Stimulated activated memory B cell treated with anti-CD40 and anti-IgM and Interleukin-4, amounts not matched to agents 10 μg/mL and 1 μg/mL and 100 μg/mL, for 72 hours (primary cell): ENCODE measurements around the gene RGPD8.
"Not testable (repeated sequence)": the region's sequence is repeated elsewhere in the genome, so short reads cannot be mapped to it uniquely, and the experiment has no call there.

Experiments used
- ATAC-seq: fragments of 150-1000 bp; cut with Tn5 transposase; 2 replicates; pipeline ENCODE4 v1.10.0; 2021
- H3K27ac Mint-ChIP-seq: one replicate; pipeline ENCODE4 v1.8.0; 2022; ENCODE audit warnings: mild to moderate bottlenecking, mixed read lengths
- H3K27me3 Mint-ChIP-seq: one replicate; pipeline ENCODE4 v1.8.0; 2022; ENCODE audit warnings: mixed read lengths
- H3K36me3 Mint-ChIP-seq: one replicate; pipeline ENCODE4 v1.8.0; 2022; ENCODE audit warnings: mixed read lengths
- H3K4me1 Mint-ChIP-seq: one replicate; pipeline ENCODE4 v1.8.0; 2022; ENCODE audit warnings: mixed read lengths
- H3K4me3 Mint-ChIP-seq: one replicate; pipeline ENCODE4 v1.8.0; 2022; ENCODE audit warnings: mild to moderate bottlenecking, moderate library complexity, mixed read lengths
- H3K9me3 Mint-ChIP-seq: one replicate; pipeline ENCODE4 v1.8.0; 2022; ENCODE audit warnings: mixed read lengths

The RGPD8 gene

GRCh38 chr2:112449854-112450253 lies 16.4 kb upstream of the RGPD8 start:
- ATAC-seq = no peak
- H3K27me3 Mint-ChIP-seq = no peaks in the 10 kb centered on the region
- H3K4me3 Mint-ChIP-seq = no peak overlapping the region
- H3K4me1 Mint-ChIP-seq = no peaks in the 10 kb centered on the region
- H3K9me3 Mint-ChIP-seq = no peaks in the 10 kb centered on the region
- H3K36me3 Mint-ChIP-seq = no peaks in the 10 kb centered on the region
- H3K27ac Mint-ChIP-seq = no peak overlapping the region

- H3K4me1 Mint-ChIP-seq, ATAC-seq, H3K27ac Mint-ChIP-seq, H3K4me3 Mint-ChIP-seq, H3K36me3 Mint-ChIP-seq, H3K9me3 Mint-ChIP-seq: not testable (repeated sequence)
- H3K27me3 Mint-ChIP-seq = peaks cover 19% of the 10 kb centered on the region
Measured at GRCh38 chr2:112444256-112444655, 10.8 kb upstream of the RGPD8 start.

DNA sequence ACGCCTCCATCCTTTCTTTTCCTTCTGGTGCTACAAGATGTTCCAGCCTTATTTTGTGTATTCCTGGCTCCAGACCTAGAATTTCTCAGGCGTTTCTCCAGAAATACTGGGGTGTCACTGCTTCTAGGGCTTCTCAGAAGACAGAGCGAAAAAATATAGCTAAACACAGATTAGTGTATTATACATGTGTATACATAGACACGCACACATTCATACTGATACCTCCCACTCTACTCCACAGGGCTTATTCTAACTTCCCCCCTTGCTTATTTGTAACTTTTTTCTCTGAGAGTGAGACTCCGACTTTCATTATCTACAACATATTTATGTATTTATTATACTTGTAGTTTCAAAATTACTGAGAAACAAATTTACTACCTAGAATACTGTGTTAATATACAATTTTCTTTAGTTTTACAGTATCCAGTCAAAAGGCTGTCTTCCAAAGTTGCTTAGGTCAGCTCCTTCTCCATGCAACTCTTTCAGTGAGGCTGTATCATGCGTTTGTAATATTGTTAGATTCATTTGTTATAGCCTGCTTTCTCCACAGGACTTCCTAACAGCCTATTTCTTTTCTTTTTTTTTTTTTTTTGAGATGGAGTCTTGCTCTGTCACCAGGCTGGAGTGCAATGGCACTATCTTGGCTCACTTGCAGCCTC lies 5.3 kb upstream of the RGPD8 start:
- not testable (repeated sequence) for H3K4me3 Mint-ChIP-seq, H3K4me1 Mint-ChIP-seq, H3K27ac Mint-ChIP-seq, H3K9me3 Mint-ChIP-seq, ATAC-seq, H3K36me3 Mint-ChIP-seq
- H3K27me3 Mint-ChIP-seq = peaks cover 50% of the 10 kb centered on the region

- H3K27ac Mint-ChIP-seq = not testable (repeated sequence)
Measured at GRCh38 chr2:112437405-112437831, 4.0 kb upstream of the RGPD8 start.

DNA sequence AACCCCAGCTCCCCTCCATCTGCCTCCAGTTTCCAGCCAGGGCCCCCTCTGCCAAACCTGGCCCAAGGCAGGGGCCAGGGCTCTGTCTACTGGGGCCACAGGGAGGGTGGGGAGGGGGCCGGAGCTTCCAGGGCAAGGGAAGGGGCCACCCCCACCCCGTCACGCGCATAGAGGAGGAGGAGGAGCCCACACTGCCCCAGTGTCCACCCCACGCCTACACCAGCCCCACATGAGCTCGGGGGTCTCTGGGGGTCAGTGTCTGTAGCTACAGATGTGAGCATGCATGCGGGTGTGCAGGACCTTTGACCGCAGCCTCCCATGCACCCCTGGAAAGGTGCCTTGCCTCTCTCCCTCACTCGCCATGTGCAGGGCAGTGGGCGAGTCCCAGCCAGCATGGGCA lies 3.5 kb upstream of the RGPD8 start:
- H3K9me3 Mint-ChIP-seq, ATAC-seq, H3K36me3 Mint-ChIP-seq, H3K4me3 Mint-ChIP-seq, H3K27ac Mint-ChIP-seq: not testable (repeated sequence)
- Mint-ChIP-seq H3K27me3 (peaks cover 41% of the 10 kb centered on the region), H3K4me1 (peaks cover 10% of the 10 kb centered on the region)

More at GRCh38 chr2:112437405-112437831, 4.0 kb upstream of the RGPD8 start:
- H3K36me3 Mint-ChIP-seq, H3K9me3 Mint-ChIP-seq, H3K4me3 Mint-ChIP-seq, ATAC-seq, H3K4me1 Mint-ChIP-seq: not testable (repeated sequence)
- H3K27me3 Mint-ChIP-seq = peaks cover 45% of the 10 kb centered on the region

- not testable (repeated sequence) for H3K27ac Mint-ChIP-seq, H3K4me3 Mint-ChIP-seq, ATAC-seq, H3K36me3 Mint-ChIP-seq, H3K9me3 Mint-ChIP-seq
- peaks cover 35% of the 10 kb centered on the region for H3K27me3 Mint-ChIP-seq
- H3K4me1 Mint-ChIP-seq = peaks cover 16% of the 10 kb centered on the region
Measured at GRCh38 chr2:112435716-112436431, 2.4 kb upstream of the RGPD8 start.

GRCh38 chr2:112434890-112435715 lies 1.7 kb upstream of the RGPD8 start:
- not testable (repeated sequence) for H3K9me3 Mint-ChIP-seq, ATAC-seq, H3K36me3 Mint-ChIP-seq, H3K4me3 Mint-ChIP-seq
- Mint-ChIP-seq H3K4me1 (peaks cover 18% of the 10 kb centered on the region), H3K27ac (peak overlapping the region; percentile 76), H3K27me3 (peaks cover 35% of the 10 kb centered on the region)

DNA sequence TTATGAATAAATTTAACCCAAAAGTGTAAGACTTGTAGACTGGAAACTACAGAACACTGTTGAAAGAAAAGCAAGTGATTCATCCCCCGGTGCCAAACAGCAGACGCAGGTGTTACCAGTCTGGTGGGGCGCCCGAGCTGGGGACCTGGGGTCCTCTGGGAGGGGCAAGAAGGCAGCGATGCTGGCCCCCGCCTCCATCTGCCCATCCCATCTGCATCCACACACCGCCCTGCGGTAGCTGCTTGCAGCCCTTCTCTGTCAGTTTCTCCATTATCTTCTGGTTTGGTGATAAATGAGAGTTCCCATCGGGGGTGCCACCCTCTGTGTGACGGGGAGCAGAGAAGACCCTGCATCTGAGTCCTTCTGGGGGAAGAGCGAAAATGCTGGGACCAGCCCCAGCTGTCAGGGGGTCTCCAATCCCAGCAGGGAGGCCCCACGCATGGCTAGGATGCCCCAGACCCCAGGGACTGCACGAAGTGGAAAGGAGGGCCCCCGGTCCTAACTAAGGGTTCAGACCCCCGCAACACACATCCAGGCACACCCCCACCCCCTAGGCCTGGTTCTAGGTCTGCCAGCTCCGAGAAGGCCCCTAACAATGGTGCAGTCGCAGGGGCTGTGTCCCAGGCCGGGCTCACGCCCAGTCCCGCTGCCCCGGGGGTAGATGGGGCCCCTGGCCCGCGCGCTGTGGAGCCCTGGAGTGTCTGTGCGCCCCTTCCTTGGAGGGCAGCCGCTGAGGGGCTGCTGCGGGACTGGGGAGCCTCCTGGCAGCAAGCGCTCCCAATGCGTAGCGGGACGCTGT lies 686 bp upstream of the RGPD8 start:
- Mint-ChIP-seq H3K9me3 (no peaks in the 10 kb centered on the region), H3K27me3 (peaks cover 35% of the 10 kb centered on the region), H3K4me3 (no peak overlapping the region), H3K27ac (peak overlapping the region; percentile 70), H3K36me3 (no peaks in the 10 kb centered on the region), H3K4me1 (peaks cover 21% of the 10 kb centered on the region)
- no peak for ATAC-seq

GRCh38 chr2:112432735-112433479 lies 538 bp downstream of the RGPD8 start:
- not testable (repeated sequence) for H3K9me3 Mint-ChIP-seq, H3K36me3 Mint-ChIP-seq
- peak overlapping the region; percentile 83 for H3K4me3 Mint-ChIP-seq
- peaks cover 27% of the 10 kb centered on the region for H3K27me3 Mint-ChIP-seq
- H3K27ac Mint-ChIP-seq = peak overlapping the region; percentile 81
- peaks cover 21% of the 10 kb centered on the region for H3K4me1 Mint-ChIP-seq
- ATAC-seq = peak; percentile 61

- H3K36me3 Mint-ChIP-seq, H3K9me3 Mint-ChIP-seq, ATAC-seq: not testable (repeated sequence)
- peak overlapping the region; percentile 83 for H3K4me3 Mint-ChIP-seq
- H3K27me3 Mint-ChIP-seq = peaks cover 22% of the 10 kb centered on the region
- peaks cover 21% of the 10 kb centered on the region for H3K4me1 Mint-ChIP-seq
- H3K27ac Mint-ChIP-seq = peak overlapping the region; percentile 81
Measured at GRCh38 chr2:112432390-112432734, 1.1 kb downstream of the RGPD8 start.

GRCh38 chr2:112431587-112432295 lies 1.7 kb downstream of the RGPD8 start:
- Mint-ChIP-seq H3K4me1 (peaks cover 21% of the 10 kb centered on the region), H3K4me3 (peak overlapping the region; percentile 56), H3K27me3 (peaks cover 18% of the 10 kb centered on the region)
- not testable (repeated sequence) for H3K27ac Mint-ChIP-seq, H3K36me3 Mint-ChIP-seq, ATAC-seq, H3K9me3 Mint-ChIP-seq

GRCh38 chr2:112424553-112424952 lies 8.9 kb downstream of the RGPD8 start:
- H3K27me3 Mint-ChIP-seq, H3K27ac Mint-ChIP-seq, ATAC-seq, H3K4me3 Mint-ChIP-seq, H3K4me1 Mint-ChIP-seq, H3K36me3 Mint-ChIP-seq, H3K9me3 Mint-ChIP-seq: not testable (repeated sequence)

DNA sequence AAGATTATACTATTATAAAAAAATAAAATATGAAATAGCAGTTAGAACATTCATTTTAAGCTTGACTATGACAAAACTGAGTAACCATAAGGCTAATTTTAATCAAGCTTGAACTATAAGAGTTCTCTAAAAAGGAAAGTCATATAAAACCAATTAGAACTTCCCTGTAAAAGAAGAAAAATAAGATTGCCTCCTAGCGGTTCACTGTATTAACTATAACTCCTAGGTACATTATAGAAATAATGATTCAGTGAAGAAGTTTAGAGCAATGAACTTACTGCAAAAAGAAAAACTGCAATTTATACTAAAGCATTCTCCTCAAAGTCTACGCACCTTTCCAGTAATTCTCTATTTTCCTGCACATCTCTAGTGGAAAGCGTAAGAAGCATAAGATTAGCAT lies 16.6 kb downstream of the RGPD8 start:
- H3K36me3 Mint-ChIP-seq, H3K4me3 Mint-ChIP-seq, H3K9me3 Mint-ChIP-seq, H3K27ac Mint-ChIP-seq, H3K27me3 Mint-ChIP-seq, ATAC-seq, H3K4me1 Mint-ChIP-seq: not testable (repeated sequence)

DNA sequence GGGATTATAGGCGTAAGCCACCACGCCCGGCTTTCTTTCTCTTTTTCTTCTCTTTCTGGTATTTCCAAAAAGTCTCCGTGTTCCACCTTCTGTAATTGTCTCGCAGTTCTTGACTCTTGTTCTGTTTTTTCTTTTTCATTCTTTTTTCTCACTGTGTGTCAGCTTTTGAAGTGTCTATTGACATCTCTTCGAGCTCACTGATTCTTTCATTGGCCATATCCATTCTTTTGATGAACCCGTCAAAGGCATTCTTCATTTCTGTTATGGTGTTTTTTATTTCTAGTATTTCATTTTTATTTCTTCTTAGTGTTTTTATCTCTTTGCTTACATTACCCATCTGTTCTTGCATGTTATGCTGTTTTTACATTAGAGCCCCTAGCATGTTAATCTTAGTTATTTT lies 73.4 kb downstream of the RGPD8 start:
- ATAC-seq, H3K4me3 Mint-ChIP-seq, H3K9me3 Mint-ChIP-seq, H3K4me1 Mint-ChIP-seq, H3K36me3 Mint-ChIP-seq, H3K27ac Mint-ChIP-seq, H3K27me3 Mint-ChIP-seq: not testable (repeated sequence)
